Measurements from ENCODE around the gene BCAN. TPM values are rescaled to one million over a fixed set of nuclear protein-coding genes. Genes with fewer than 3 reads are reported as not detected.
A peak's percentile ranks its signal among the peaks of the same experiment; 100 is the strongest.

BCAN gene
- total RNA-seq (2022): 0.37 TPM in 1 of 2 replicates, not detected in the other
- not detected for Bru-seq, nascent RNA
- percentile 12 among the genes with signal in this experiment for BruChase-seq, experiment 1, labeled RNA remaining after a 6-hour chase
- percentile 5 among the genes with signal in this experiment for BruChase-seq, experiment 2, labeled RNA remaining after a 2-hour chase
- long read RNA-seq, partial matches to known transcripts: 0 of 1 reads
- long read RNA-seq, other reads (novel, unspliced or antisense): 1 of 1 reads

GRCh38 chr1:156641761-156642264 is at the start of gene BCAN:
TSS of gene BCAN (plus strand) at chr1:156642117. CDS start at chr1:156646055, 3,938 bp downstream.
- no peak within 1 kb of the TSS for H3K4me3 Mint-ChIP-seq (ENCODE audit: unreplicated experiment)
- intact Hi-C loops (cut with micrococcal nuclease): no loop called here
- DNase-seq (ENCODE audit: unreplicated experiment): no peak
- no peak for TF ChIP-seq CTCF (IDR thresholded peaks at IDR 0.05; ENCODE audit: unreplicated experiment)
- H3K9me3 Mint-ChIP-seq (ENCODE audit: unreplicated experiment): no peaks in the 10 kb centered on the region
- no TSS peak for BruUV-seq (replicated peaks)
- peaks cover 13% of the 10 kb centered on the region for H3K36me3 Mint-ChIP-seq (ENCODE audit: insufficient read depth, unreplicated experiment)
- CTCF ChIA-PET: interaction anchor here (0.6 to 11.5 kb wide), 6 partner anchors 16 to 666 kb away, joined by 3 to 154 read pairs (median 7); no protein-coding TSS in a partner anchor
- POLR2A ChIA-PET: no interaction called here
- no peak within 1 kb of the TSS for H3K27ac Mint-ChIP-seq (ENCODE audit: low read depth, unreplicated experiment)
- peaks cover 36% of the 10 kb centered on the region for H3K27me3 Mint-ChIP-seq (ENCODE audit: insufficient read depth, unreplicated experiment)
- peaks cover 15% of the 10 kb centered on the region for H3K4me1 Mint-ChIP-seq (ENCODE audit: insufficient read depth, unreplicated experiment)

- Mint-ChIP-seq H3K27ac (ENCODE audit: low read depth, unreplicated experiment) (peak overlapping the region; percentile 65), H3K27me3 (ENCODE audit: insufficient read depth, unreplicated experiment) (no peaks in the 10 kb centered on the region), H3K4me1 (ENCODE audit: insufficient read depth, unreplicated experiment) (peaks cover 13% of the 10 kb centered on the region), H3K36me3 (ENCODE audit: insufficient read depth, unreplicated experiment) (peaks cover 40% of the 10 kb centered on the region), H3K9me3 (ENCODE audit: unreplicated experiment) (no peaks in the 10 kb centered on the region), H3K4me3 (ENCODE audit: unreplicated experiment) (peak overlapping the region; percentile 77)
- intact Hi-C loops (cut with micrococcal nuclease): no loop called here
- no peak for TF ChIP-seq CTCF (IDR thresholded peaks at IDR 0.05; ENCODE audit: unreplicated experiment)
- ChIA-PET CTCF (interaction anchor here (0.5 to 2.6 kb wide), 20 partner anchors 7 to 610 kb away, joined by 3 to 20 read pairs (median 5); no protein-coding TSS in a partner anchor), POLR2A (interaction anchor here (0.6 to 6.1 kb wide), 26 partner anchors 11 to 310 kb away, joined by 3 to 134 read pairs (median 6); partner anchors contain the start of genes GPATCH4, ISG20L2, MEF2D and METTL25B)
- no TSS peak for BruUV-seq (replicated peaks)
- DNase-seq (ENCODE audit: unreplicated experiment): peak; percentile 27
Observed at GRCh38 chr1:156592158-156592909, 49.6 kb upstream of the BCAN start.

- CTCF ChIA-PET: interaction anchor here (0.5 to 2.6 kb wide), 19 partner anchors 9 to 611 kb away, joined by 3 to 20 read pairs (median 4); no protein-coding TSS in a partner anchor
Observed at GRCh38 chr1:156592910-156593660, 48.8 kb upstream of the BCAN start.

More at GRCh38 chr1:156592910-156593660, 48.8 kb upstream of the BCAN start:
- no peaks in the 10 kb centered on the region for H3K9me3 Mint-ChIP-seq (ENCODE audit: unreplicated experiment)
- peak overlapping the region; percentile 65 for H3K27ac Mint-ChIP-seq (ENCODE audit: low read depth, unreplicated experiment)
- TF ChIP-seq CTCF (IDR thresholded peaks at IDR 0.05; ENCODE audit: unreplicated experiment): no peak
- intact Hi-C loops (cut with micrococcal nuclease): no loop called here
- no peaks in the 10 kb centered on the region for H3K27me3 Mint-ChIP-seq (ENCODE audit: insufficient read depth, unreplicated experiment)
- peaks cover 13% of the 10 kb centered on the region for H3K4me1 Mint-ChIP-seq (ENCODE audit: insufficient read depth, unreplicated experiment)
- no peak for DNase-seq (ENCODE audit: unreplicated experiment)
- H3K36me3 Mint-ChIP-seq (ENCODE audit: insufficient read depth, unreplicated experiment): peaks cover 46% of the 10 kb centered on the region
- no TSS peak for BruUV-seq (replicated peaks)
- H3K4me3 Mint-ChIP-seq (ENCODE audit: unreplicated experiment): peak overlapping the region; percentile 77
- POLR2A ChIA-PET: interaction anchor here (0.6 to 6.1 kb wide), 13 partner anchors 10 to 310 kb away, joined by 3 to 134 read pairs (median 9); partner anchors contain the start of genes GPATCH4, MEF2D, SMG5 and TTC24
